SIG-M5 (cell line): ENCODE data around the gene NUP35.

Experiments used
- DNase-seq: peaks from one replicate; lab custom pipeline; 2025; lab: John Stamatoyannopoulos, UW

Gene NUP35, protein sequence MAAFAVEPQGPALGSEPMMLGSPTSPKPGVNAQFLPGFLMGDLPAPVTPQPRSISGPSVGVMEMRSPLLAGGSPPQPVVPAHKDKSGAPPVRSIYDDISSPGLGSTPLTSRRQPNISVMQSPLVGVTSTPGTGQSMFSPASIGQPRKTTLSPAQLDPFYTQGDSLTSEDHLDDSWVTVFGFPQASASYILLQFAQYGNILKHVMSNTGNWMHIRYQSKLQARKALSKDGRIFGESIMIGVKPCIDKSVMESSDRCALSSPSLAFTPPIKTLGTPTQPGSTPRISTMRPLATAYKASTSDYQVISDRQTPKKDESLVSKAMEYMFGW

DNA sequence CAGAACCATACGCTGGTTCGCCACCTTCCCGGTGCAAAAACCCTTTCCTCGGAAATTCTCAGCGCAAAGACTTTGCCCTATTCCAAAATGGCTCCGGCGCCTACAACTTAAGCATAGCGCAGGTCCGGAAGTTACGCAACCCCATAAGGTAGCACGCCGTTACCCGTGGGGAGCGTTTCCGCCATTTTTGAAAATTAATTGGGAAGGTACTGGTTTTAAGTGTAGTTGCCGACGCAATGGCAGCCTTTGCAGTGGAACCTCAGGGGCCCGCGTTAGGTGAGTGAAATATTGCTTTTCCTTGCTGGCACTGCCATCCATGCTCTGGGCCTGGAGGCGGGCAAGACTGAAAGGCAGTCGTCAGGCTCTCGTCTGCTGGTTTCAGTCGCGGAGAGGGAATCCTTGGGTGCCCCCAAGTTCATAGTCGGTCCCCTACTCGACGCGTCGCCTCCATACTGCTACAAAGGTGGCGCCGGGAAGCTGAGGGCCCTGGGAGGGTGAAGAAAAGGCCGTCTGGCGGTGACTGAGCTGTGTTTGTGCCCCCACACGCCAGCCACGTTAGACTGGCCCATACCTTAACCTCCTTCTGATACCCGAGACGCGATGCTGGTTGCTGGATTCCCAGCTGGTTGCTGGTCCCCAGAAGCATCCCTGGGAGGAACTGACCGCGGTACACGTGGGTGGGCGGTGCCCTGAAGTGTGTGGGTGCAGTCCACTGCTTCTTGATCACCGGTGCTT lies at the start of gene NUP35:
Gene NUP35 (plus strand): TSS at position 222 of the 735 bp plus-strand sequence. CDS start 15 bp downstream, at position 237.
- peak; percentile 50 for DNase-seq

DNA sequence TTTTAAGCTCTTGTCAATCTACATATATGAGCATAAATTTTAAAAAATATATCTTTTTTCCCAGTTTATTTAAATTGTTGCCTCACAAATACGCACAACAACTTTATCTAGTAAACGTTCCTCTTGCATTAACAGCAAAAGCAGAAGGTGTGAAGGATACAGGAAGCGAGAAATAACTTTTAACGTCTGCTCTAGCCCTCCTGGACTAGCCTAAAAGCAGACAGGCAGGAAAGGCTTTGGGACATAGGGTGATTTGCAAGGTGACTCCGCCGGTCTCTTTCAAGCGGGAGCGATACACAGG lies 46.1 kb upstream of the NUP35 start:
- no peak for DNase-seq

DNA sequence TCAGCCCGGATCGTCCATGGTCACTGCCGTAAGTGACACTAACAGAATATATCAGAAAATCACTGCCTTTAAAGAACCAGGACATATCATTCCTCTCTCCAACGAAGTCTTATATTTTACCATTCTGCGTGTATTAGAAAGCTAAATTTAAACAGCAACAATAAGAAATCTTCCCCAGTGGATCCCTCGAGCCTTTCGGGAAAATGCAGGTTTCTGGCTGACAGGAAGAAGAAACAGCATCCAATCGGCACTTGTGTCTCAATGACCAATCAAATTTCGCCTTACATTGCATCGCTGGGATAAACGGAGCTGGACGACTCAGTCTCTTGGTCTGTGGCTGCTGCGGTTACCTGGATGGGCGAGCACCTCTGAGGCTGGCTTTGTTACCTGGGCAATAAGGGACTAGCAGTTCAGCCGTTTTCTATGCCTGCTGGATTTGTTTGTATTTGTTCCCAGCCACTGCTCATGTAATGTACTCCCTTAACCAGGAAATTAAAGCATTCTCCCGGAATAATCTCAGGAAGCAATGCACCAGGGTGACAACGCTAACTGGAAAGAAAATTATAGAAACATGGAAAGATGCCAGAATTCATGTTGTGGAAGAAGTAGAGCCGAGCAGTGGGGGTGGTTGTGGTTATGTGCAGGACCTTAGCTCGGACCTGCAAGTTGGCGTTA lies 45.6 kb upstream of the NUP35 start, which contains the start of gene DUSP19:
Gene DUSP19 (plus strand): TSS at position 284 of the 675 bp plus-strand sequence. CDS start 187 bp downstream, at position 471.
- no peak for DNase-seq

DNA sequence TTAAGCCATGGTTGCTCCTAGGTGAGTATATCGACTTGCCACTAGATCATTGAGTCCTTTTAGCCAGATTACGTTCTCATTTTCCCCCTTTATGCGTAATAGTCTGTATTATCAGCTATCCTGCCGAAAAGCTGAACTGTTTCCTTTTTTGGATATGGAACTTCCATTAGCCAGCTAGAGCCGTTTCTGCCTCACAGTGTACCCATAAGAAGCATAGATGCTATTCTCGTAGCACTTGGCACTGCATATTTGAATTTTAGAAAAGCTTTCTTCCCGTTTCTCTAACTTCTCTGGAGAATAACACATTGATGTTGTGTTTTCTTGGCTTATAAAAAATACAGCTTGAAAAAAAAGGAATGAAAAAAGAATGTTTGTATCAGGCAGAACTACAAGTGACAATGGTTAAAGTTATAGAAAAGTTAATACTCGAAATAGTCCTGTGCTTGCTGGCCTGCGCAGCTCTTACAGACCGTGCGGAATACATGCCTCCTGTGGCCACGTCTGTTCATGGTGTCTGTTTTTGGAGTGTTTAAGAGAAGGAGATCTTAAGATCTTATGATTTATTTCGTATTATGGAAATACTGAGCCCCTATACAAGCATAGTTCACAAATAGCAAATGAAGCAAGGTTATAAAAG lies 45.0 kb upstream of the NUP35 start:
- no peak for DNase-seq

- no peak for DNase-seq
Measured at GRCh38 chr2:183081911-183082310, 42.3 kb upstream of the NUP35 start.

- DNase-seq: no peak
Measured at GRCh38 chr2:183088061-183088460, 36.2 kb upstream of the NUP35 start.

GRCh38 chr2:183089192-183089851 lies 34.9 kb upstream of the NUP35 start:
- DNase-seq: no peak

GRCh38 chr2:183091318-183091953 lies 32.8 kb upstream of the NUP35 start:
- no peak for DNase-seq

- no peak for DNase-seq
Measured at GRCh38 chr2:183091954-183092345, 32.3 kb upstream of the NUP35 start.

- no peak for DNase-seq
Measured at GRCh38 chr2:183093857-183094657, 30.2 kb upstream of the NUP35 start.

GRCh38 chr2:183105402-183106134 lies 18.7 kb upstream of the NUP35 start:
- DNase-seq: no peak

DNA sequence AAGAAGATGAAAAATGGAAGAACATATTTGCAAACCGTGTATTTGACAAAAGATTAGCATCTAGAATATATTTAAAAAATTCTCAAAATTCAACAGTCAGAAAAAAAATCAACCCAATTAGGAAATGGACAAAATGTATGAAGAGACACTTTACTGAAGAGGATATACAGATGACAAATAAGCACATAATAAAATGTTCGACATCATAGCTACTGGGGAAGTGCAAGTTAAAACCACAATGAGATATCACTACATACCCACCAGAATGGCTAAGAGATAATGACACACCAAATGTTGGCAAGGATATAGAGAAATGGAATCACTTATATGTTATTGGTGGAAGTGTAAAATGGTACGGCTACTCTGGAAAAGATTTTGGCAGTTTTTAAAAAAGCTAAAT lies 11.7 kb upstream of the NUP35 start:
- DNase-seq: no peak

- DNase-seq: no peak
Measured at GRCh38 chr2:183113630-183114029, 10.6 kb upstream of the NUP35 start.

DNA sequence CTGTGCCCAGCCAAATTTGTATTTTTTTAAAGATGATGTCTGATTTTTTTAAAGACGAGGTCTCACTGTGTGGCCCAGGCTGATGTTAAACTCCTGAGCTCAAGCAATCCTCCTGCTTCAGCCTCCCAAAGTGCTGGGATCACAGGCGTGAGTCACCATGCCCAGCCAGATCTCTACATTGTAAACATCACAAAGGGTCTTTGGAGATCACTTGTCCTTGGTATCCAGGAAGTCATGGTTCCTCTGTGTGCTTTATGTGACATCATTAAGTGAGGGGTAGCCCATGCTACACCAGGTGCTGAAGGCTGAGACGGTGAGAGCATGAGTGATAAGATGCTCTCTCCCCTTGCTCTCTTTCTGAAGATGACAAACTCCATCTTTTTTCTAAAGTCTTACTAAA lies 7.0 kb upstream of the NUP35 start:
- no peak for DNase-seq

GRCh38 chr2:183123117-183123958 lies 905 bp upstream of the NUP35 start:
- DNase-seq: no peak

DNA sequence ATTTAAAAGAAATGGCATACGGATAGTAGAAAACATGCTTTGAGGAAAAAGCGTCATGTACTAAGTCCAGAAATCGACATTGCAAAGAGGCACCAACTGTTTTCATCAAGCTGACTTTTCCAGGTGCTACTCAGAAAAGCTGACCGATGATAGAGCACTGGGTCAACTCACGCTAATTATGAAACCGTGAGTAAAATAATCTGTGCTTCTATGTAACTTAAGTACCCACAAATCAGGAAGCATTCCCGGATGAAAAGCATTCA lies 353 bp upstream of the NUP35 start:
- DNase-seq: no peak

GRCh38 chr2:183124957-183125255 lies 663 bp downstream of the NUP35 start:
- no peak for DNase-seq

DNA sequence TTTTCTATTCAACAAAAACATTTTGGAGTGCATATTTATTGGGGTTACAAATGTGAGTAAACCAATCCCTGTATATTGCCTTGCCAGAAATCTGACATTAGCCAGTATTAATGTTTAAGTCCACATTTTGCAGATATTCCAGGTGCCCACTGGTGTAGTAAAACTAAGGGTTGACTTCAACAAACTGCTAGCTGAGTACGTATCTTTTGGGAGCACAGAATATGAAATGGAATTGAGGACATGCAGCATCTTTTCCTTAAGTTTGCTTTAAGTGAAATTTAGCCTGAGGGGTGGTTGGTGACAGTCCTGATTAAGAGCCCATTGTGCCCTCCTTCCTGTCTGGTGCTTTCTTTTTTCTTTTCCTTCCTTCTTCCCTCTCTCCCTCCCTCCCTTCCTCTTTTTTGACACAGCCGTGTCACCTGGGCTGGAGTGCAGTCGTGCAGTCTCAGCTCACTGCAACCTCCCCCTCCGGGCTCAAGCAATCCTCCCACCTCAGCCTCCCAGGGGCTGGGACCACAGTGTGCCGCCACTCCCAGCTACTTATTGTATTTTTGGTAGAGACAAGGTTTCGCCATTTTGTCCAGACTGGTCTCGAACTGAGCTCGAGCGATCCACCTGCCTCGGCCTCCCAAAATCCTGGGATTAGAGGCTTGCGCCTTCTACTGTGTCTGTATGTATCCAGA lies 1.6 kb downstream of the NUP35 start:
- no peak for DNase-seq

GRCh38 chr2:183126635-183127034 lies 2.4 kb downstream of the NUP35 start:
- no peak for DNase-seq
